Hepatocyte (in vitro differentiated cells): ENCODE results near the gene PLEKHD1. TPM values are rescaled to one million over a fixed set of nuclear protein-coding genes. Genes with fewer than 3 reads are reported as not detected.
A peak's percentile ranks its signal among the peaks of the same experiment; 100 is the strongest.

Source experiments
- DNase-seq: peaks from one replicate; pipeline ENCODE4 v3.0.0-alpha.2; 2016; ENCODE audit warnings: low spot score
- H2AFZ ChIP-seq: fragments of 200-600 bp; sonication (generic); 2 replicates; pipeline ENCODE4 v1.6.0; 2016; ENCODE audit warnings: antibody characterized with exemption, mild to moderate bottlenecking
- H3K27ac ChIP-seq: fragments of 200-600 bp; sonication (generic); 2 replicates; pipeline ENCODE4 v1.5.1; 2016; ENCODE audit warnings: mild to moderate bottlenecking
- H3K27me3 ChIP-seq: fragments of 200-600 bp; sonication (generic); 2 replicates; pipeline ENCODE4 v1.6.1; 2016
- H3K36me3 ChIP-seq: fragments of 200-600 bp; sonication (generic); replicated peaks from 2 replicates; pipeline ENCODE4 v1.5.1; 2016; ENCODE audit warnings: low read depth; ENCODE audit not compliant: insufficient read depth
- H3K4me1 ChIP-seq: fragments of 200-600 bp; sonication (generic); 2 replicates; pipeline ENCODE4 v1.5.1; 2016; ENCODE audit warnings: mild to moderate bottlenecking, moderate library complexity; ENCODE audit not compliant: insufficient read depth
- H3K4me2 ChIP-seq: fragments of 200-600 bp; sonication (generic); 2 replicates; pipeline ENCODE4 v1.6.0; 2016
- H3K4me3 ChIP-seq: fragments of 200-600 bp; sonication (generic); 2 replicates; pipeline ENCODE4 v1.5.1; 2016; ENCODE audit warnings: mild to moderate bottlenecking
- H3K79me2 ChIP-seq: fragments of 200-600 bp; sonication (generic); 2 replicates; pipeline ENCODE4 v1.6.0; 2017; ENCODE audit warnings: mild to moderate bottlenecking
- H3K9me2 ChIP-seq: fragments of 200-600 bp; sonication (generic); replicated peaks from 2 replicates; pipeline ENCODE4 v1.6.0; 2017; ENCODE audit warnings: mild to moderate bottlenecking; ENCODE audit not compliant: insufficient read depth
- H3K9me3 ChIP-seq: fragments of 200-600 bp; sonication (generic); 2 replicates; pipeline ENCODE4 v1.5.1; 2016; ENCODE audit warnings: low read depth, mild to moderate bottlenecking
- H4K20me1 ChIP-seq: fragments of 200-600 bp; sonication (generic); 2 replicates; pipeline ENCODE4 v1.6.0; 2016; ENCODE audit warnings: mild to moderate bottlenecking; ENCODE audit not compliant: insufficient read depth, poor library complexity, severe bottlenecking
- CTCF ChIP-seq: fragments of 200-600 bp; sonication (generic); IDR thresholded peaks from 2 replicates; pipeline ENCODE4 v1.5.1; 2016; ENCODE audit warnings: antibody characterized with exemption, mild to moderate bottlenecking; ENCODE audit not compliant: poor library complexity
- EZH2 ChIP-seq: fragments of 200-600 bp; sonication (generic); IDR thresholded peaks from 2 replicates; pipeline ENCODE4 v1.6.1; 2016; ENCODE audit warnings: antibody characterized with exemption, mild to moderate bottlenecking, borderline replicate concordance
- EZH2phosphoT487 ChIP-seq: fragments of 200-600 bp; sonication (generic); IDR thresholded peaks from one replicate; pipeline ENCODE4 v1.6.1; 2018; ENCODE audit warnings: antibody characterized with exemption, mild to moderate bottlenecking, low read depth, moderate library complexity; ENCODE audit not compliant: unreplicated experiment, severe bottlenecking
- WGBS: methylation state at CpG from one replicate; pipeline ENCODE4 v1.1.6; 2016; ENCODE audit warnings: low lambda C conversion rate; ENCODE audit errors: missing lambda C conversion rate; 5-methylcytosine and 5-hydroxymethylcytosine counted together
- polyA plus RNA-seq: library from polyadenylated mRNA; unstranded; fragments of >200 nt; fragmentation: Nextera tagmentation; extraction: Ambion mirVana; gene quantifications from 2 replicates; pipeline ENCODE4 v1.2.1, GENCODE V29; 2016
- total RNA-seq: library from RNA; depleted of rRNA; stranded (reverse); fragments of >200 nt; gene quantifications from 2 replicates; pipeline ENCODE4 v1.2.3, GENCODE V29; 2014

Gene PLEKHD1
- total and polyA plus RNA-seq, 2 experiments from 2014 or later = not detected

GRCh38 chr14:69574954-69575295, 90.4 kb downstream of the PLEKHD1 start:
- Histone ChIP-seq H3K27me3 (peaks cover 43% of the 10 kb centered on the region), H3K4me3 (no peak overlapping the region), H3K4me1 (peaks cover 12% of the 10 kb centered on the region), H3K36me3 (no peaks in the 10 kb centered on the region), H2AFZ (no peak overlapping the region), H3K4me2 (peak overlapping the region; percentile 84), H3K9me3 (no peaks in the 10 kb centered on the region), H3K79me2 (no peaks in the 10 kb centered on the region), H4K20me1 (no peaks in the 10 kb centered on the region), H3K27ac (no peak overlapping the region), H3K9me2 (no peaks in the 10 kb centered on the region)
- TF ChIP-seq EZH2 (no peak), EZH2phosphoT487 (no peak), CTCF (no peak)
- no peak for DNase-seq
- WGBS = 49% methylated on average over 5 of the region's 5 CpGs

- Histone ChIP-seq H3K27me3 (peaks cover 7% of the 10 kb centered on the region), H4K20me1 (no peaks in the 10 kb centered on the region), H3K4me2 (no peak overlapping the region), H3K9me2 (no peaks in the 10 kb centered on the region), H3K79me2 (no peaks in the 10 kb centered on the region), H3K27ac (peak overlapping the region; percentile 61), H3K4me1 (peaks cover 6% of the 10 kb centered on the region), H2AFZ (no peak overlapping the region), H3K9me3 (no peaks in the 10 kb centered on the region), H3K36me3 (no peaks in the 10 kb centered on the region), H3K4me3 (no peak overlapping the region)
- TF ChIP-seq CTCF = no peak
- TF ChIP-seq EZH2 = no peak
- TF ChIP-seq EZH2phosphoT487 = no peak
- DNase-seq = no peak
- 80% methylated on average over 2 of the region's 2 CpGs for WGBS
These were observed 94.9 kb downstream of the PLEKHD1 start for GRCh38 chr14:69579476-69579875.

GRCh38 chr14:69580009-69580577, 95.6 kb downstream of the PLEKHD1 start:
- H2AFZ ChIP-seq = no peak overlapping the region

More at GRCh38 chr14:69580009-69580577, 95.6 kb downstream of the PLEKHD1 start:
- Histone ChIP-seq H3K9me2 (no peaks in the 10 kb centered on the region), H3K4me1 (peaks cover 6% of the 10 kb centered on the region), H3K79me2 (no peaks in the 10 kb centered on the region), H3K27me3 (peaks cover 7% of the 10 kb centered on the region), H3K9me3 (no peaks in the 10 kb centered on the region), H3K36me3 (no peaks in the 10 kb centered on the region), H3K4me3 (no peak overlapping the region), H3K27ac (peak overlapping the region; percentile 53), H4K20me1 (no peaks in the 10 kb centered on the region), H3K4me2 (no peak overlapping the region)
- DNase-seq = peak; percentile 85
- 24% methylated on average over 7 of the region's 7 CpGs for WGBS
- TF ChIP-seq EZH2 (no peak), EZH2phosphoT487 (no peak), CTCF (peak; percentile 48)

Other genes starting within 250 kb of the PLEKHD1 start
- gene GALNT16, start 224.6 kb upstream of the PLEKHD1 start, total RNA-seq = 1.7 and 2.4 TPM in 2 replicates
- gene GALNT16, start 224.6 kb upstream of the PLEKHD1 start, polyA plus RNA-seq = 1.7 and 2.6 TPM in 2 replicates
- gene ERH, start 86.4 kb upstream of the PLEKHD1 start, total RNA-seq = 147 and 163 TPM in 2 replicates
- 181 and 219 TPM in 2 replicates for gene ERH, start 86.4 kb upstream of the PLEKHD1 start, polyA plus RNA-seq
- 109 TPM in 2 replicates for gene SLC39A9, start 86.0 kb upstream of the PLEKHD1 start, total RNA-seq
- gene SLC39A9, start 86.0 kb upstream of the PLEKHD1 start, polyA plus RNA-seq = 29.4 and 33.4 TPM in 2 replicates
- 0.23 TPM in 1 of 2 replicates, not detected in the other for gene CCDC177, start 90.1 kb downstream of the PLEKHD1 start, total RNA-seq
- not detected in 2 replicates for gene CCDC177, start 90.1 kb downstream of the PLEKHD1 start, polyA plus RNA-seq
- gene SUSD6, start 126.9 kb downstream of the PLEKHD1 start, total RNA-seq = 16.2 and 28.4 TPM in 2 replicates
- 15.7 and 16.3 TPM in 2 replicates for gene SUSD6, start 126.9 kb downstream of the PLEKHD1 start, polyA plus RNA-seq